Neural progenitor cell (in vitro differentiated cells): ENCODE data around the gene ARX. TPM values are rescaled to one million over a fixed set of nuclear protein-coding genes. Genes with fewer than 3 reads are reported as not detected.
A peak's percentile ranks its signal among the peaks of the same experiment; 100 is the strongest.

Source experiments
- DNase-seq: peaks from one replicate; pipeline ENCODE4 v3.0.0-alpha.2; 2016; ENCODE audit warnings: low spot score
- H2AFZ ChIP-seq: fragments of 200-600 bp; sonication (generic); replicated peaks from 2 replicates; pipeline ENCODE4 v1.6.1; 2016; ENCODE audit warnings: antibody characterized with exemption
- H3F3A ChIP-seq: fragments of 200-600 bp; sonication (generic); 2 replicates; pipeline ENCODE4 v1.6.1; 2016; ENCODE audit warnings: antibody characterized with exemption, low read depth
- H3K27ac ChIP-seq: fragments of 200-600 bp; sonication (generic); 2 replicates; pipeline ENCODE4 v1.5.1; 2016; ENCODE audit warnings: mild to moderate bottlenecking
- H3K27me3 ChIP-seq: fragments of 200-600 bp; sonication (generic); 2 replicates; pipeline ENCODE4 v1.6.1; 2016; ENCODE audit warnings: mild to moderate bottlenecking, moderate library complexity
- H3K36me3 ChIP-seq: fragments of 200-600 bp; sonication (generic); 2 replicates; pipeline ENCODE4 v1.5.1; 2016
- H3K4me1 ChIP-seq: fragments of 200-600 bp; sonication (generic); 2 replicates; pipeline ENCODE4 v1.6.1; 2016; ENCODE audit warnings: mixed run types
- H3K4me2 ChIP-seq: fragments of 200-600 bp; sonication (generic); 2 replicates; pipeline ENCODE4 v1.6.1; 2016
- H3K4me3 ChIP-seq: fragments of 200-600 bp; sonication (generic); 2 replicates; pipeline ENCODE4 v1.5.1; 2016
- H3K79me2 ChIP-seq: fragments of 200-600 bp; sonication (generic); 2 replicates; pipeline ENCODE4 v1.6.1; 2016; ENCODE audit warnings: low read depth
- H3K9ac ChIP-seq: fragments of 200-600 bp; sonication (generic); 2 replicates; pipeline ENCODE4 v1.6.1; 2016
- H3K9me3 ChIP-seq: fragments of 200-600 bp; sonication (generic); 2 replicates; pipeline ENCODE4 v1.5.1; 2016; ENCODE audit warnings: low read depth
- H4K20me1 ChIP-seq: fragments of 200-600 bp; sonication (generic); 2 replicates; pipeline ENCODE4 v1.6.1; 2016; ENCODE audit warnings: low read depth
- H3K27ac Mint-ChIP-seq: 3 replicates; pipeline ENCODE4 v1.8.0; 2021; ENCODE audit warnings: mixed read lengths
- H3K27me3 Mint-ChIP-seq: 2 replicates; pipeline ENCODE4 v1.8.0; 2022; ENCODE audit warnings: low read depth, mild to moderate bottlenecking, inconsistent platforms, moderate library complexity, mixed read lengths; ENCODE audit not compliant: insufficient read depth
- H3K36me3 Mint-ChIP-seq: 3 replicates; pipeline ENCODE4 v1.8.0; 2021; ENCODE audit warnings: mixed read lengths
- H3K4me1 Mint-ChIP-seq: 3 replicates; pipeline ENCODE4 v1.8.0; 2021; ENCODE audit warnings: mixed read lengths
- H3K4me3 Mint-ChIP-seq: 3 replicates; pipeline ENCODE4 v1.8.0; 2021; ENCODE audit warnings: mild to moderate bottlenecking, moderate library complexity, mixed read lengths
- H3K9me3 Mint-ChIP-seq: 3 replicates; pipeline ENCODE4 v1.8.0; 2020; ENCODE audit warnings: mixed read lengths
- EZH2 ChIP-seq: fragments of 200-600 bp; sonication (generic); IDR thresholded peaks from 2 replicates; pipeline ENCODE4 v1.6.1; 2017; ENCODE audit warnings: antibody characterized with exemption, mild to moderate bottlenecking, moderate library complexity
- EZH2phosphoT487 ChIP-seq: fragments of 200-600 bp; sonication (generic); IDR thresholded peaks from 2 replicates; pipeline ENCODE4 v1.6.1; 2017; ENCODE audit warnings: antibody characterized with exemption
- total RNA-seq: library from RNA; depleted of rRNA; stranded (reverse); fragments of >200 nt; gene quantifications from 2 replicates; pipeline ENCODE4 v1.2.3, GENCODE V29; 2015; ENCODE audit warnings: low replicate concordance
- TF ChIP-seq, protein P1 (sequence below): fragments of 200-600 bp; sonication (generic); IDR thresholded peaks from 2 replicates; pipeline ENCODE4 v1.5.1; 2017; ENCODE audit warnings: antibody characterized with exemption, mild to moderate bottlenecking

Gene ARX
- total RNA-seq, 1 donor from 2014 or later, result 5.3 TPM

- H2AFZ ChIP-seq, result no peak overlapping the region
- DNase-seq, result peak; percentile 57
- no peak overlapping the region for H3K4me3 Mint-ChIP-seq
- no peaks in the 10 kb centered on the region for H3K36me3 Mint-ChIP-seq
- H3K4me1 ChIP-seq, result peaks cover 99% of the 10 kb centered on the region
- H4K20me1 ChIP-seq, result peaks cover 14% of the 10 kb centered on the region
- H3K4me2 ChIP-seq, result peak overlapping the region; percentile 40
- TF ChIP-seq EZH2, result no peak
- no peak for TF ChIP-seq EZH2phosphoT487
- TF ChIP-seq, protein P1, sequence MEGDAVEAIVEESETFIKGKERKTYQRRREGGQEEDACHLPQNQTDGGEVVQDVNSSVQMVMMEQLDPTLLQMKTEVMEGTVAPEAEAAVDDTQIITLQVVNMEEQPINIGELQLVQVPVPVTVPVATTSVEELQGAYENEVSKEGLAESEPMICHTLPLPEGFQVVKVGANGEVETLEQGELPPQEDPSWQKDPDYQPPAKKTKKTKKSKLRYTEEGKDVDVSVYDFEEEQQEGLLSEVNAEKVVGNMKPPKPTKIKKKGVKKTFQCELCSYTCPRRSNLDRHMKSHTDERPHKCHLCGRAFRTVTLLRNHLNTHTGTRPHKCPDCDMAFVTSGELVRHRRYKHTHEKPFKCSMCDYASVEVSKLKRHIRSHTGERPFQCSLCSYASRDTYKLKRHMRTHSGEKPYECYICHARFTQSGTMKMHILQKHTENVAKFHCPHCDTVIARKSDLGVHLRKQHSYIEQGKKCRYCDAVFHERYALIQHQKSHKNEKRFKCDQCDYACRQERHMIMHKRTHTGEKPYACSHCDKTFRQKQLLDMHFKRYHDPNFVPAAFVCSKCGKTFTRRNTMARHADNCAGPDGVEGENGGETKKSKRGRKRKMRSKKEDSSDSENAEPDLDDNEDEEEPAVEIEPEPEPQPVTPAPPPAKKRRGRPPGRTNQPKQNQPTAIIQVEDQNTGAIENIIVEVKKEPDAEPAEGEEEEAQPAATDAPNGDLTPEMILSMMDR, result no peak
- H3K27me3 ChIP-seq, result peaks cover 16% of the 10 kb centered on the region
- no peak overlapping the region for H3K4me3 ChIP-seq
- H3K4me1 Mint-ChIP-seq, result peaks cover 64% of the 10 kb centered on the region
- no peak overlapping the region for H3K27ac Mint-ChIP-seq
- H3K27me3 Mint-ChIP-seq, result peaks cover 5% of the 10 kb centered on the region
- peak overlapping the region; percentile 85 for H3K27ac ChIP-seq
- H3K79me2 ChIP-seq, result no peaks in the 10 kb centered on the region
- no peaks in the 10 kb centered on the region for H3K36me3 ChIP-seq
- no peak overlapping the region for H3K9ac ChIP-seq
- H3K9me3 Mint-ChIP-seq, result no peaks in the 10 kb centered on the region
- peaks cover 70% of the 10 kb centered on the region for H3F3A ChIP-seq
- H3K9me3 ChIP-seq, result no peaks in the 10 kb centered on the region
Observed at GRCh38 chrX:24996096-24996709, 19.6 kb downstream of the ARX start.

DNA sequence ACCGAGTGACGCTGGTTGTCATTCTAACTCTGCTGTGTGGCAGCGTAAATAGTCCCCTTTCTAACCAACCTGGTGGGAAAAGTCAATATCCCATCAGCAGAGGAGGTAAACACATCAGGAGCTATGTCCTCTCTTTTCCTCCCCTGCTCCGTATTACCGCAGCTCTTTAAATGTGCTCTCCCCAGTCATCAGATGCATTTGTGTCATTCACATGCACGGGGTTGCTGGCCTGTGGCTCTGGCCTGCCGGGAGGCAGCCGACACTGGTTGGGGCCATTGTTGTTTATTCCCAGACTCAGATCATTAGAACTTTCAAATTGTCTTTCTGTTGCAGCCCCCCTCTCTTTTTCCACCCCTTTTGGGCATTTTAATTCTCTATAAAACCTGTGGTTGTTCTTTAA, 21.9 kb downstream of the ARX start:
- no peaks in the 10 kb centered on the region for H3K79me2 ChIP-seq
- H3K27ac ChIP-seq, result no peak overlapping the region
- Mint-ChIP-seq H3K27me3 (peaks cover 3% of the 10 kb centered on the region), H3K36me3 (no peaks in the 10 kb centered on the region), H3K9me3 (no peaks in the 10 kb centered on the region), H3K27ac (no peak overlapping the region), H3K4me3 (no peak overlapping the region), H3K4me1 (peaks cover 67% of the 10 kb centered on the region)
- no peak overlapping the region for H3K9ac ChIP-seq
- H2AFZ ChIP-seq, result no peak overlapping the region
- H3F3A ChIP-seq, result peaks cover 52% of the 10 kb centered on the region
- peak overlapping the region; percentile 21 for H3K4me2 ChIP-seq
- H3K4me1 ChIP-seq, result peaks cover 93% of the 10 kb centered on the region
- H3K27me3 ChIP-seq, result no peaks in the 10 kb centered on the region
- H3K9me3 ChIP-seq, result no peaks in the 10 kb centered on the region
- H3K36me3 ChIP-seq, result no peaks in the 10 kb centered on the region
- DNase-seq, result peak; percentile 44
- no peak overlapping the region for H3K4me3 ChIP-seq
- peaks cover 3% of the 10 kb centered on the region for H4K20me1 ChIP-seq
- TF ChIP-seq, protein P1, result no peak
- TF ChIP-seq EZH2 (no peak), EZH2phosphoT487 (no peak)

GRCh38 chrX:24990535-24990934, 25.2 kb downstream of the ARX start:
- Histone ChIP-seq H3K4me2 (peak overlapping the region; percentile 15), H4K20me1 (no peaks in the 10 kb centered on the region), H3K79me2 (no peaks in the 10 kb centered on the region), H3F3A (peaks cover 19% of the 10 kb centered on the region), H3K4me3 (no peak overlapping the region), H3K27me3 (no peaks in the 10 kb centered on the region), H3K9ac (no peak overlapping the region), H3K27ac (no peak overlapping the region), H3K9me3 (no peaks in the 10 kb centered on the region), H2AFZ (no peak overlapping the region), H3K36me3 (no peaks in the 10 kb centered on the region), H3K4me1 (peaks cover 60% of the 10 kb centered on the region)
- H3K4me1 Mint-ChIP-seq, result peaks cover 48% of the 10 kb centered on the region
- H3K27me3 Mint-ChIP-seq, result no peaks in the 10 kb centered on the region
- H3K36me3 Mint-ChIP-seq, result peaks cover 11% of the 10 kb centered on the region
- peak; percentile 61 for DNase-seq
- no peak overlapping the region for H3K4me3 Mint-ChIP-seq
- TF ChIP-seq, protein P1, result peak; percentile 46
- no peak for TF ChIP-seq EZH2phosphoT487
- no peak overlapping the region for H3K27ac Mint-ChIP-seq
- H3K9me3 Mint-ChIP-seq, result no peaks in the 10 kb centered on the region
